ENCODE data around the gene DIS3L2.
"Not testable (repeated sequence)": the region's sequence is repeated elsewhere in the genome, so short reads cannot be mapped to it uniquely, and the experiment has no call there.

DIS3L2 gene

GRCh38 chr2:231928901-231929725, 32.4 kb upstream of the DIS3L2 start:
- no peak for DNase-seq

GRCh38 chr2:231929961-231930592, 31.4 kb upstream of the DIS3L2 start:
- peak; percentile 17 for DNase-seq

- DNase-seq = no peak
Measured at GRCh38 chr2:231930593-231931281, 30.8 kb upstream of the DIS3L2 start.

GRCh38 chr2:231931481-231931915, 30.0 kb upstream of the DIS3L2 start:
- no peak for DNase-seq

GRCh38 chr2:231932711-231932970, 28.9 kb upstream of the DIS3L2 start:
- DNase-seq = no peak

- DNase-seq = no peak
Measured at GRCh38 chr2:231932985-231933915, 28.3 kb upstream of the DIS3L2 start.

GRCh38 chr2:231933916-231934401, 27.6 kb upstream of the DIS3L2 start:
- no peak for DNase-seq

- DNase-seq = no peak
Measured at GRCh38 chr2:231934441-231935206, 26.9 kb upstream of the DIS3L2 start.

- DNase-seq = no peak
Measured at GRCh38 chr2:231935207-231935524, 26.3 kb upstream of the DIS3L2 start.

GRCh38 chr2:231935815-231936214, 25.7 kb upstream of the DIS3L2 start:
- no peak for DNase-seq

- DNase-seq = no peak
Measured at GRCh38 chr2:231936491-231936890, 25.0 kb upstream of the DIS3L2 start.

- no peak for DNase-seq
Measured at GRCh38 chr2:231937057-231937456, 24.5 kb upstream of the DIS3L2 start.

GRCh38 chr2:231939022-231939421, 22.5 kb upstream of the DIS3L2 start:
- no peak for DNase-seq

GRCh38 chr2:231940795-231941194, 20.7 kb upstream of the DIS3L2 start:
- DNase-seq = no peak

GRCh38 chr2:231941673-231942072, 19.8 kb upstream of the DIS3L2 start:
- DNase-seq = no peak

- DNase-seq = no peak
Measured at GRCh38 chr2:231942180-231942579, 19.3 kb upstream of the DIS3L2 start.

- no peak for DNase-seq
Measured at GRCh38 chr2:231946241-231946814, 15.2 kb upstream of the DIS3L2 start.

- DNase-seq = not testable (repeated sequence)
Measured at GRCh38 chr2:231947112-231947511, 14.4 kb upstream of the DIS3L2 start.

GRCh38 chr2:231947694-231948093, 13.8 kb upstream of the DIS3L2 start:
- no peak for DNase-seq

- DNase-seq = no peak
Measured at GRCh38 chr2:231951452-231952035, 10.0 kb upstream of the DIS3L2 start.

- DNase-seq = peak; percentile 30
Measured at GRCh38 chr2:231955758-231956472, 5.6 kb upstream of the DIS3L2 start.

Data from hematopoietic multipotent progenitor cell treated with erythropoietin and hydrocortisone succinate and interleukin-3 and kit ligand, for 8 days (in vitro differentiated cells).